Effector CD8-positive, alpha-beta T cell (primary cell): ENCODE results near the gene SLC41A3.
"Not testable (repeated sequence)": the region's sequence is repeated elsewhere in the genome, so short reads cannot be mapped to it uniquely, and the experiment has no call there.

Source experiments
- DNase-seq: peaks from one replicate; lab custom pipeline; 2025; lab: John Stamatoyannopoulos, UW

The SLC41A3 gene

DNA sequence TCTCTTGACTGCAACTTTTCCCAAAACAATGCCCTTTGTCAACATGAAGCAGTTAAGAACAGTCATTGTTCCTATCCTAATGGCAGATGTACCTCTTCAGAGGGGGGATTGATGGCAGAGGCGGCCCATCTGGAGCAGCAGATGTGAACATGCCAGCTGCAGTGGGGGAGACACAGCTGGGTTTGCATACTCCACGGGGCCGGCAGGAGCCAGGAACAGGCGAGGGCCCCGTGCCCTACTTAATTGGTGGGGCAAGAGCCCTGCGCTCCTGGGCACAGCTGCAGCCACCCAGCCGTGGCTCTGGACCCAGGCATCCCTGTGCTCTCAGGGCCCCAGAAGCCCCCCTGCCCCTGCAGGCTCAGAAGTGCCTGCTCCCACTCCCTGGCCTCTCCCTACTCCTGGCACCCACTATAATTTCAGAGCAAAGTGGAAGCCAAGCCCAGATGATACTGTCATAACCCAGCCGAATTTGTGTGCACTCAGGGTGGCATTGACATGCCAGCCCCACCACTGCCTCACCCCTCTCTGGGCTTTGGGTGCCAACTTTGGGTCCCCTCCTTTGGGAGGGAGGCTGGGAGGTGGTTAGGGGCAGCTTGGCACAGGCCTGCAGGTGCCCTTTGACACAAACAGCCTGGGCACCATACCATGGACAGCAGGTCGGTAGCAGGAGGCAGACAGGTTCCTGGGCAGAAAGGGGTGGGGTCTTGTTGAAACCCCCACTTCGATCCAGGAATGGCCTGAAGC lies 80.3 kb downstream of the SLC41A3 start:
- no peak for DNase-seq

DNA sequence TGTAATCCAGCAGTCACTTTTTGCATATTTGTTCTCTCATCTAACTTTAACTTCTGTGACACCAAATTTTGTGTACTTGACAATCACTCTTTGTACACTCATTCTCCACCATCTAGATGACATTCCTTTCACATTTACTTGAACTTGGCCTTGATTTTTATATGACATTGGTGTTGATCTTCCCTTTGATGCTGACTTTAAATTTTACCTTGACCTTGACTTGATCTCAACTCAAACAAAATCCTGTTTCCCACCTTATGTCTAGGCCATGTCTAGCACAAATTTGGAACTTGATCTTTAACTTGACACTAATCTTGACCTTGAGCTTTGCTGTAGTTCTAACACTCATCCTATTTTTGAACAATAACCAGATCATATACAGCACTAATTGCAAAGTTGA lies 81.7 kb downstream of the SLC41A3 start:
- DNase-seq, result no peak

DNA sequence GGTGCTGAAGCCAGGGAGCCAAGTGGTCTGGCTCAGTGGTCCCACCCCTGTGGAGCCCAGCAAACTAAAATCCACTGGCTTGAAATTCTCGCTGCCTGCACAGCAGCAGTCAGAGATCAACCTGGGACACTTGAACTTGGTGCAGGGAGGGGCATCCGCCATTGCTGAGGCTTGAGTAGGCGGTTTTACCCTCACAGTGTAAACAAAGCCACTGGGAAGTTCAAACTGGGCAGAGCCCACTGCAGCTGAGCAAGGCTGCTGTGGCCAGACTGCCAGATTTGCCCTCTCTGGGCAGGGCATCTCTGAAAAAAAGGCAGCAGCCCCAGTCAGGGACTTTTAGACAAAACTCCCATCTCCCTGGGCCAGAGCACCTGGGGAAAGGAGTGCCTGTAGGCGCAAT lies 87.2 kb downstream of the SLC41A3 start:
- not testable (repeated sequence) for DNase-seq

DNA sequence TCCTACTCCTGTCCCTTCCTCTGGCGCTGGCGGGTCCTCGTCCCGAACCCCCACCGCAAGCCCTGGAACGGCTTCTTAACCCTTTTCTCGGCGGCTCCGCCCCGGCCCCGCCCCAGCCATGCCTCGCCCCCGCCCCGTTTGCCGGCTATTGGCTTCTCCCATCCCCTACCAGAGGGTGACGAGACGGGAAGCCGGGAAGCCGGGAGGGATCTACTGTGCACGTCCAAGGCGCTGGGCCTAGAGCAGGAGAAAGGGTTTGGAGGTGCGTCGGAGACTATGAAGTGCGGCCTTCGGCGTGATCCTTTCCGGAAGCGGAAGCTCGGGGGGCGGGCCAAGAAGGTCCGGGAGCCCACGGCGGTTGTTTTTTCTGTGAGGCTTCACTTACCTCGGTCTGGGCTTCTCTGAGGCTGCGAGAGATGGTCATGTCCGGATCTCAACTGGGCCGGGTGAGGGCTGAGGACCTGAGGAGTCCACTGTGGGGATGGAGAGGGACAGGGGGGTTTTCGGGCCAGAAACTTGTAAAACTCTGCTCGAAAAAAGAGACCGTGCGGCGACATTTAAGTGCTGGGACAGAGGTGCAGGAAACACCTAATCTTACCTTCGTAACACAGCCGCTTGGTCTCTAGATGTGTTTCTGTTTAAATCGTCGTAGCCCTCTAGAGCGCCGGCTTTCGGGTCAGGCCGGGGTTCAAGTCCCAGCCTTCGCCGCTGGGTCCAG lies 93.5 kb downstream of the SLC41A3 start:
- DNase-seq, result peak; percentile 60

DNA sequence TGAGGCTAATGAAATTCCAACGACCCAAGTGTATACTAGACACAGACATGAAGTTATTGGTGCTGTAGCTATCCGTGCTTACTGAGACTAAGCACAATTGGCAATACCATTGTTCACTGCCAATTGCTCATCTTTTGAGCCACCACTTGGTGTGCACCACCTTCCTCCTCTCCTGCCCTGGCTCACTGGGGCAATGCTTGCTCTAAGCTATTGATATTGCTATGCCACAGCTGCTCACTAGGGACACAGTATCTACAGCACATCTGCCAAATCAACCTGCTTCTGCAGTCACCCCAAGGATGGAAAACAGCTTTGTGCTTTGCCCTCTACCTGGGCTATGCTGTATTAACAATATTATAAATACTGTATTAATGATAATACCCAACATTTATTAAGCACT lies 99.0 kb downstream of the SLC41A3 start:
- DNase-seq, result not testable (repeated sequence)

DNA sequence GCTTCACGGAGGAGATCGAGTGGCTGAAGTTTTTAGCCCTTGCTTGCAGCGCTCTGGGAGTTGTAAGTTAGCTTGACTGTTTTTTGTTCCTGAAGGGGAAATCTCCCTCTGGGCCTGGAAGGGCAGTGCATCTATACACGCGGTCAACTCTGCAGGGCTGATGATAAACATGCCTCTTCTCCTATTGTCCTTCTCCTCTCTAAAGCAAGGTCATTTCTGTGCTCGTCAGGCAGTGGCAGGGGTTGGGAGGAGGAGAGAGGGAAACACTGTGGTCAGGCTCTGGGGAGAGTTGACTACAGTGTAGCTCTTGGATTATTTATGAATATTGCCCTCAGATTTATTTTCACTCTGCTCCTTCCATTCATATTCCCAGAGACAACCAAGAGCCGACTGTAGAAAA lies 106.8 kb downstream of the SLC41A3 start:
- DNase-seq, result not testable (repeated sequence)

DNA sequence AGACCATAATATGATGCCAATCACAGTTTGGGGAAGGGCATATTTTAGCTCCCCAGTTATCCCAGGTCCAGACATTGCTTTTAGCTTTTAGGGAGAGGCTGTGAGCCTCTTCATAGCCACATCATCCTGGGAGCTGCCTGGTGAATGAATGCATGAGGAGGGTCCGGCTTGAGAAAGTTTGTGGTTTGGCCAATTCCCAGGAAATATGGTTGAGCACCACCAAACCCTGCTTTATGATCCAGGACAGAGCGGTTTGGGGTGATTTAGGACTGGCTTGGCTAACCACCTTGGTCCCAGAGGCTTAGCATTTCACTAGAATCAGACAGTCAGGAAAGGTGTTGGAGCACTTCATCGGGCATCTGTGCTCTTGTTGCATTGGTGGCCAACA lies 107.9 kb downstream of the SLC41A3 start:
- DNase-seq, result not testable (repeated sequence)

DNA sequence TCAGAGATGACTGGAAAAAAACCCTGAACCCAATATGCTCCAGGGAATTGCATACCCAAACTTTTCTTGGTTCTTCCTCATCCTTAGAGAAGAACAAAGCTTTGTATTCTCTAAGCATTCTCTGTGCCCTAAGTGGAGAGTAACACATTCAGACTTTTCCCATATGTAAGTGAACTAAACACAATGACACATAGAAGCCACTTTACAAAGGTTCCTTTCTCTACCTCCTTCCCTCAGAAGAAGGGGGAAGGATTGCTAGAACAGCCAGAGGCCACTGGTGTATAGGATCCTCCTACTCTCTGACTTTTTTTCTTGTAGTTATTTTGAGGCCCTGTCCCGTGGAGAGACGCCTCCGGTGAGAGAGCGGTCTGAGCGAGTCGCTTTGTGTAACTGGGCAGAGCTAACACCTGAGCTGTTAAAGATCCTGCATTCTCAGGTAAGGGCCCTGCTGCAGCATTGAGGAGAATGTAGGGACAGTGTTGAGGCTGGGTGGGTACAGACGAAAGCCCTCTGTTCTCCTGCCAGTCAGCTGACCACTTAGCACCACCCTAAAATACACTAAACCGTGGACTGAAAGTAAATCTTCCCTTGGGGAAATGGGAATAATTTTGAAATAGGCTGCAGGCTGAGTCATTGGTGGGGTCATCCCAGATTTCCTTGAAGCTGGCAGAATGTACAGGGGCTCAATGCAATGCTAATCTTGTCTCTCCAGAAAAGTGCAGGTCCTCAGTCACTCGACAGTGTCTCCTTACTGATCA lies 108.5 kb downstream of the SLC41A3 start:
- not testable (repeated sequence) for DNase-seq

DNA sequence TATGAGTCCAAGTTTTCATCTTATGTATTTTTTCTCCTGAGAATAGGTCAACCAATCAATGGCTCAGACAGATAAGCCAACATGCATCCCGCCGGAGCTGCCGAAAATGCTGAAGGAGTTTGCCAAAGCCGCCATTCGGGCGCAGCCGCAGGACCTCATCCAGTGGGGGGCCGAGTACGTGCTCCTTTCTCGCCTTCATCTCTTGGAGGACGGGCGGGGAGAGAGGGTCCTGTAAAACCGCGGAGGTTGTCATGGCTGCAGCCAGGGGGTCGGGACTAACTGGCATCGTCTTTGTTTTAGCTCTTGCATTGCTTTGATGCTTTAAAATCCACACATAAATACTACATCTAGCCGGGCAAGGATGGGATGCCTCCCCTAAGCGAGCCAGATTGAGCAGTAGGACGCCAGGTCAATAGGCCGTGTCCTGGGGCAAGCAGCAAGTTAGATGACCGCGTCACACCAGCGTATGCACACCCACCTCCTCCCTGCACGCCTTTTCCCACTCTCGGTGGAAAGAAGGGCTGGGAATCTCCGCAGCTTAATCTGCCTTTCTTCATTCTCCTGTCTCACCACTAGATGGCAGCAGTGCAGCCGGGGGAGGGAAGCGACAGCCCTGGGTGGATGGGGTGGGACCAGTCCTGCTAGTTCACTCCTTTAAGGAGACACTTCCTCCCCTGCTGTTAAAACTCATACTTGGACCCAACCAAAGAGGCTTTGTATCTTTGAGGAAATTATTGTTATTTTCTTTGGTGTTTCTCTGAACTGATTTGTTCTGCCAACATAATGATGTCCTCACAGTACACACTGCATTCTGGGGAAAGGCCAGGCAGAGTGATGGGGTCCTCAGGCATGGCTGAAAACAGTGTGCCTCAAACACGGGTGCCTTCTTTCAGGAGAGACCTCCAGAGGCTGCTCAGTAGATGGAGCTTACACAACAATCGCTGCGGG lies 111.7 kb downstream of the SLC41A3 start:
- DNase-seq, result peak; percentile 4

DNA sequence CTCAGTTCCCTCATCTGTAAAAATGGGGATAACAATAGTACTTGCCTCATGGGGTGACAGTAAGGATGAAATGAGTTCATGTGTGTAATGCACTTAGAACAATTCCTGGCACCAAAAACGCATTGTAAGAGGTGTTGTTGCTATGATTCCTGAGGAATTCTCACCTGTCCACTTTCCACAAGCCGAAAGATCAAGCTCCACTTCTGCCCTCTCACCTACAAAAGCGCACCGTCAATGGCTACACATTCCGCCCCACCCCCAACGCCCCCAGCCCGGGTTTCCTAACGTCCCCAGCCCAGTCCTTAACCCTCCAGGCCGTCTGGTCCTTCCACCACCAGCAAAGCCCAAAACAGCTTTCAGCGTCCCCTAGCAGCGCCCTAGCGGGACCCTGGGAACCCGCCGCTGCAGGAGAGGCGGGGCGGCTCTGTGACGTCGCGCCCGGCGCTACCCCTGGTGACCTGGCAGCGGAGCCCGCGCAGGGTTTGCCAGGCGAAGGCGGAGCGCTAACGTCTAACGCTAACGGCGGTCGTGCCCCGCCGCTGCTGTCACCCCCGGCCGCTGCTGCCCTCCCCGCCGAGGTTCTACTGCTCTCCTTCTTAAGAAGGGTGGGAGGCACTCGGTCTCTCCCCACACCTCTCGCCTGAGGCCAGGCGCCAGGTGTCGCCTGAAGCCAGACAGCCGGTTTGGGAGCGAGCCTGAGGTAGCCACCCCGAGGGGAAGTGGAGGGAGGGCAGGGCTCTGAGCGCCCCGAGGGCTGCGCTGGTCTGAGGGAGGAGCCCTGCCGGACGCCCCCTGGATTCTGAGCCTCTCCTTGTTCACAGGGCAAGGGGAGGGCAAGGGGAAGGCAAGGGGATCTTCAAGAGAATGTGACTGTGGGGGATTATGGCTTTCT lies 115.0 kb downstream of the SLC41A3 start, which contains the start of gene ROPN1B:
Gene ROPN1B, plus strand, starts transcription at position 478 of the 892 bp plus-strand sequence. CDS start 2,877 bp downstream, outside the sequence.
- not testable (repeated sequence) for DNase-seq

DNA sequence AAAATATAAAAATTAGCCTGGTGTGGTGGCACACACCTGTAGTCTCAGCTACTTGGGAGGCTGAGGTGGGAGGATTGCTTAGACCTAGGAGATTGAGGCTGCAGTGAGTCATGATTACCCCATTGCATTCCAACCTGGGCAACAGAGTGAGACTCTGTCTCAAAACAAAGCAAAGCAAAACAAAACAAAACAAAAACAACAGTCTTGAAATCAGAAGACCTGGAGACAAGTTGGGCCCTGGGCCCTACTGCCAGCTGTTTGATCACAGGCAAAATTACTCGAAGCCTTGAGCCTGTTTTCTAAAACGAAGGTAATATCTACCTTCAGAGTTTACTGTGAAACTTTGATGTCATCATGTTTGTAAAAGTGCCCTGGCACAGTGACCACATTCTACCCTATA lies 115.8 kb downstream of the SLC41A3 start:
- not testable (repeated sequence) for DNase-seq

DNA sequence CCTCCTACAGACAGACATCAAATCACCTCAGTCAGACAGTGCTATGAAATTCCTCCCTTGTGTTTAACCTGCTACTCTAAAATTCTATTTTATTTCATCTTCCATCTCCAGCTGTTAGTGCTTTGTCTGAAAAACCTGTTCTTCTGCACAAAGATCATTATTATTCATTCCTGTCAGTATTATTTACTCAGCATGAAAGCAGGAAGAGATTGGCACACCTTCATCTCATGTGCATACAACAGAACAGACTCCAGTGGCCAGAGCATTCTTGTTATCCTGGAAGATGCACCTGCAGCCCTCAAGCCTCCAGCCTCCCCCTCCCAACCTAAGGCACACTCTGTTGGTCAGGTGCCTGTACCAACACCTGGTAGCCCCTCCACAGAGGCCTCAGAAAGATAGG lies 116.8 kb downstream of the SLC41A3 start:
- no peak for DNase-seq

DNA sequence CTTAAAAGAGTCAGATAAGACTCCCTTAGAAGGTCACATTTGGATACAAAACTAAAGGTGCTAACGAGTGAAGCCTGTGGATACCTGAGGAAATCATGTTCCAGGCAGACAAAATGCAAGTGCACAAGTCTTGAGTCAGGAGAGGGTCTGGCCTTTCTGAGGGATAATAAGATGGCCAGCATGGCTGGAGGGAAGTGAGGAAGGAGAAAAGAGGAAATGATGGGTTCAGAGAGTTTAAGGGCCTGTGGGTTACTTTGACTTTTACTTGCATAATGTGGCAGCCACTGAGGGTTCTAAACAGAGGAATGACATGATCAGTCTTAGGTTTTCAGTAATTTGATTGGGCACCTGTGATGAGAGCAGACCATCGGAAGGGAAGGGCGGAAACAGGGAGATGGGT lies 118.4 kb downstream of the SLC41A3 start:
- DNase-seq, result no peak

DNA sequence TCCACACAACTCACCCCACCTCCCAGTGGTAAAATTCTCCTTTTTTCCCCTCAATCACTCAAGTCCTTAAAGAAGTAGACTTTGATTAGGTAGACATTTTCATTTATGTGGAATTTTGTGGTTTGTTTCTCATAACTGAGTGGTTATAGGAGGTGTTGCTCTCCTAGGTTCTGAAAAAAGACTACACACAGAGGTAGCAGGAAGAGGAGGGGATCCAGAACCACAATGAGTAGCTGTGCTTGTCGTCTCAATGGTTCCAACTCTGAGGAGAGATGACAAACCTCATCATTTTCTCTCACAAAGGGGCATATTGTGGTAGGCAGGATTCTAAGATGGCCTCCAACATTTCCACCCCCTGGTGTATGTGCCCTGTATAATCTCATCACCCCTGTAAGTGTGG lies 120.1 kb downstream of the SLC41A3 start:
- not testable (repeated sequence) for DNase-seq

DNA sequence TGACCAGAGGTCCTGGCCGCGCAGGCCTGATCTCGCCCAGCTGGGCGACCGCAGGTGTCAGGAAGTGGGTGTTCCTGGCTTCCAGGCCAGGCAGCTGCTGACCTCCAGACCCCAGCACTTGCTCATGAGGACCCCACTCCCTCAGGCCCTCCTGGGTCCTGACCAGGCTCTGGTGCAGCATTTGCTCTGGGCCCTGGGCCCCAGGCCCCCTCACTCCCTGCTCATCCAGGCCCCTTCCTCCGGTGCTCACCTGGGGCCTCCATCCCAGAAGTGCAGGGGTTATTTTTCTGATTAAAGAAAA lies 122.7 kb downstream of the SLC41A3 start:
- no peak for DNase-seq

DNA sequence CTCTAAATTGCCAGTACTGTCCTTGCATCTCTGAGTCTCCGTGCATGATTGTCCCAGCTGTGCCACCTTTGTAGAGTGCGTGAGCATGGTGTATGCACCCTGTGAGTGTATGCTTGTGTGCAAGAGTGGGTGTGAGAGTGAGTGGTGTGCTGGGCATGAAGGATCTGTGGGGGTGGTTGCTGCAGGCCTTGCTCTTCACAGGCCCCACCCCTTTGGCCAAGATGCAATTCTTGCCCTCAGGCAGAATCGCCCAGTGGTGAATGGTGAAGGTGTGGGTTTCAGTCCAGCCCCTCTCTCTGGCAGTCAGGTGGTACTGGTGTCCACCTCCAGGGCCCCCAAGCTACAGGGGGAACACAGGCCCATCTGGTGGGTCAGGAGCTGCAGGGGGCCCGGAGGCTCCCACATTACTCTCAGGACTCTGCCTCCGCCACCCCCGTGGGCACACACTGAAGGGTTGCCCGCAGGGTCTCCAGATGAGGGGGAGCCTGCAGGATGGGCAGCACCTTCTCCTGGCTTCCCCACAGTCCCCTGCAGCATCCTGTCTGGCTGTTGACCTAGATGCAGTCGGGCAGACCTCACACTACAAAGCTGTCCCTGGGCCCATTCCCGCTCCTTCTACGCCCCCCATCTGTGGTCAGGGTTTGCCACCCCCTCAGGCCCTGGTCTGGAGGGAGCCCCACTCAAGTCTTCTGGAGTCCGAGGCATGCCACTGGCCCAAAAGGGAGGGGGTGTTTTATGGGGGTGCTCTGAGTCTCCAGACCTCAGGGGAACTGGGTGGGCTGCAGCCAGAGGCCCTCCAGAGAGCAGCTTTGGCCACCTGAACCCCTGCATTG lies 123.3 kb downstream of the SLC41A3 start:
- DNase-seq, result no peak

DNA sequence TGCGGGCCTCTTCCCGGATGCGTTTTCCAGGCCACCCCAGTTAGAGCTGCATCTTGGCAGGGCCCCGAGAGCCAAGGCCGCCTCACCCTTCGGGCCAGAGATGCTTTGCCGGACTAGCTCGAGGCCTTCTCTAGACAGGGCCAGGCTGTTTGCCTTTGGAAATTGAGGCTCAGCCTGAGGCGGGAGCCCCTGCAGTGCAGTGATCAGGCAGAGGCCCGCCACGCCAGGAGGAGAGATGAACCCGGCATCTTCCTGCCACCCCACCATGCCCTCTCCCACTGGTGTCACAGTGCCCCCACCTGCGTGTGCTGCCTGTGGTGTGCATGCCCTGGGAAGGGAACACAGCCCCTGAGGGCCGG lies 123.9 kb downstream of the SLC41A3 start:
- DNase-seq, result no peak

DNA sequence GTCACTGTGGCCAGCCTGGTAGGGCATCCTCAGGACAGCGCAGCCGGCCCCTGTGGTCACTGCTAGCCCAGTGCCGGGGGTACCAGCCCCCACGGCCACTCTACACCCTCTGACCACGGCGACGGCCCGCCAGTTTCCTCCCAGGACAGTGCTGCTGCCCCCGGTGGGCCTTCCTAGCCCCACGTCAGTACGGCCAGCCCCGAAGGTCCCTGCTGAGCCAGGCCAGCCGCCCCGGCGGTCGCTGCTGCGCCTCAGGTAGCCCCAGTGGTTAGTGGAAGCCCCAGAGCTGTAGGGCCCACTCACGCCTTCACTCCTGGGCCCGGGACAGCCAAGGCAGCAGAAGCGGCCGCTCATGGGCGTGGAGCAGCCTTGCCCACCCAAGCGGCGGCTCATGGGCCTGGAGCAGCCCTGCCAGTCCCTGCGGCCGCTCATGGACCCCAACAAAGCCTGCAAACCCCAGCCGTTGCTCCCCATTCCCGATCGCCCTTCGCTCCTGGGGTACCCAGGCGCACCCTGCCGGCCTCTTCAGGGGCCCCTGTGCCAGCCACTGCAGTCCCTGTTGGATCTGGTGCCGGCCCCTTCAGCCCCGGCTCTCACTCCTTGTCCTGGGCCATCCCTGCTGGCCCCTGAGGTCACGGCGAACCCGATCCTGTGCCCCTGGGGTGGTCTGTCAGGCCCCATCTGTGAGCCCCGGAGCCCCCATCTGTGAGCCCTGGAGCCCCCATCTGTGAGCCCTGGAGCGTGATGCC lies 124.4 kb downstream of the SLC41A3 start:
- no peak for DNase-seq
